22Rv1 (cell line): ENCODE data around the gene SCYL3.

Experiments used
- CTCF ChIP-seq: fragments of 450-650 bp; IDR thresholded peaks from 2 replicates; pipeline ENCODE4 v1.5.1; 2017; ENCODE audit warnings: mild to moderate bottlenecking
- ZFX ChIP-seq: fragments of 450-650 bp; IDR thresholded peaks from 2 replicates; pipeline ENCODE4 v1.6.1; 2017; ENCODE audit warnings: antibody characterized with exemption, borderline replicate concordance

GRCh38 chr1:169886422-169886821, 7.3 kb downstream of the SCYL3 start:
- TF ChIP-seq CTCF: no peak
- TF ChIP-seq ZFX: no peak
